ENCODE measurements around the gene SCARF2. TPM values are rescaled to one million over a fixed set of nuclear protein-coding genes. Genes with fewer than 3 reads are reported as not detected.
"Not testable (repeated sequence)": the region's sequence is repeated elsewhere in the genome, so short reads cannot be mapped to it uniquely, and the experiment has no call there.

Gene SCARF2
- total RNA-seq, 4 donors from 2014 or later = 3.4 to 15.9 (median 8.7) TPM

- Histone ChIP-seq H3K9me3 (no peaks in the 10 kb centered on the region), H3K4me1 (peaks cover 0 to 3% (median 3%) of the 10 kb centered on the region in 4 donors), H3K36me3 (no peaks in the 10 kb centered on the region), H3K27ac (no peak overlapping the region), H3K4me3 (no peak overlapping the region), H3K27me3 (no peaks in the 10 kb centered on the region)
- 65 to 88% methylated on average over 2 to 9 of the region's 9 CpGs for WGBS, 2 donors (ENCODE audit: low coverage in 1 of 2)
- in situ Hi-C loops (cut with MboI; ENCODE audit: low pct_ligation_motif_present in 1 of 4, low pct_unique_long_range_greater_than_20kb in 1 of 4, low sequenced_read_pairs in 3 of 4) = loop anchor here in 1 of 4 donors (5.0 to 25.0 kb wide), 2 partner anchors 39 to 324 kb away; no protein-coding TSS in a partner anchor
- intact Hi-C loops (cut with DNase I; ENCODE audit: low total_unique reads) = no loop called here
- TF ChIP-seq CTCF (IDR thresholded peaks at IDR 0.05) (no peak), EP300 (IDR thresholded peaks at IDR 0.05; ENCODE audit: low read depth) (no peak), POLR2A (IDR thresholded peaks at IDR 0.05) (no peak), POLR2AphosphoS5 (IDR thresholded peaks at IDR 0.05) (no peak)
- DNase-seq = no peak
Measured at GRCh38 chr22:20413217-20414058, 24.2 kb downstream of the SCARF2 start.

GRCh38 chr22:20412474-20413216, 25.0 kb downstream of the SCARF2 start:
- Histone ChIP-seq H3K27ac (no peak overlapping the region), H3K27me3 (no peaks in the 10 kb centered on the region), H3K36me3 (no peaks in the 10 kb centered on the region), H3K4me1 (no peaks in the 10 kb centered on the region), H3K4me3 (no peak overlapping the region), H3K9me3 (no peaks in the 10 kb centered on the region)
- in situ Hi-C loops (cut with MboI; ENCODE audit: low pct_ligation_motif_present in 1 of 4, low pct_unique_long_range_greater_than_20kb in 1 of 4, low sequenced_read_pairs in 3 of 4) (loop anchor here in 1 of 4 donors (5.0 to 25.0 kb wide), 2 partner anchors 40 to 325 kb away; no protein-coding TSS in a partner anchor), intact Hi-C loops (cut with DNase I; ENCODE audit: low total_unique reads) (no loop called here)
- DNase-seq = no peak
- TF ChIP-seq CTCF (IDR thresholded peaks at IDR 0.05) = no peak
- TF ChIP-seq POLR2A (IDR thresholded peaks at IDR 0.05) = no peak
- no peak for TF ChIP-seq EP300 (IDR thresholded peaks at IDR 0.05; ENCODE audit: low read depth)
- no peak for TF ChIP-seq POLR2AphosphoS5 (IDR thresholded peaks at IDR 0.05)
- 62 to 73% methylated on average over 3 to 10 of the region's 10 CpGs for WGBS, 2 donors (ENCODE audit: low coverage in 1 of 2)

- intact Hi-C loops (cut with DNase I; ENCODE audit: low total_unique reads); H3K36me3 ChIP-seq; H3K27ac ChIP-seq; H3K4me1 ChIP-seq; H3K9me3 ChIP-seq; H3K4me3 ChIP-seq; H3K27me3 ChIP-seq; DNase-seq: not testable (repeated sequence)
- in situ Hi-C loops (cut with MboI; ENCODE audit: low pct_ligation_motif_present in 1 of 4, low pct_unique_long_range_greater_than_20kb in 1 of 4, low sequenced_read_pairs in 3 of 4) = loop anchor here in 1 of 4 donors (25.0 kb wide), 1 partner anchor 328 kb away; no protein-coding TSS in a partner anchor
- 91% methylated on average over 3 of the region's 3 CpGs; no CpG with 5 or more reads in 1 of the 2 donors for WGBS, 2 donors (ENCODE audit: low coverage in 1 of 2)
Measured at GRCh38 chr22:20409385-20409784, 28.2 kb downstream of the SCARF2 start.

- Histone ChIP-seq H3K36me3 (no peaks in the 10 kb centered on the region), H3K27me3 (no peaks in the 10 kb centered on the region), H3K9me3 (no peaks in the 10 kb centered on the region), H3K27ac (no peak overlapping the region), H3K4me1 (no peaks in the 10 kb centered on the region), H3K4me3 (no peak overlapping the region)
- DNase-seq = no peak
- intact Hi-C loops (cut with DNase I; ENCODE audit: low total_unique reads) (no loop called here), in situ Hi-C loops (cut with MboI; ENCODE audit: low pct_ligation_motif_present in 1 of 4, low pct_unique_long_range_greater_than_20kb in 1 of 4, low sequenced_read_pairs in 3 of 4) (loop anchor here in 1 of 4 donors (25.0 kb wide), 1 partner anchor 328 kb away; no protein-coding TSS in a partner anchor)
- 88% methylated on average over 4 of the region's 4 CpGs; no CpG with 5 or more reads in 1 of the 2 donors for WGBS, 2 donors (ENCODE audit: low coverage in 1 of 2)
- TF ChIP-seq POLR2AphosphoS5 (IDR thresholded peaks at IDR 0.05) (no peak), EP300 (IDR thresholded peaks at IDR 0.05; ENCODE audit: low read depth) (no peak), POLR2A (IDR thresholded peaks at IDR 0.05) (no peak), CTCF (IDR thresholded peaks at IDR 0.05) (no peak)
Measured at GRCh38 chr22:20408891-20409290, 28.7 kb downstream of the SCARF2 start.
